Measurements from ENCODE around the gene CCDC80.
A peak's percentile ranks its signal among the peaks of the same experiment; 100 is the strongest.
"Not testable (repeated sequence)": the region's sequence is repeated elsewhere in the genome, so short reads cannot be mapped to it uniquely, and the experiment has no call there.

Gene CCDC80

DNA sequence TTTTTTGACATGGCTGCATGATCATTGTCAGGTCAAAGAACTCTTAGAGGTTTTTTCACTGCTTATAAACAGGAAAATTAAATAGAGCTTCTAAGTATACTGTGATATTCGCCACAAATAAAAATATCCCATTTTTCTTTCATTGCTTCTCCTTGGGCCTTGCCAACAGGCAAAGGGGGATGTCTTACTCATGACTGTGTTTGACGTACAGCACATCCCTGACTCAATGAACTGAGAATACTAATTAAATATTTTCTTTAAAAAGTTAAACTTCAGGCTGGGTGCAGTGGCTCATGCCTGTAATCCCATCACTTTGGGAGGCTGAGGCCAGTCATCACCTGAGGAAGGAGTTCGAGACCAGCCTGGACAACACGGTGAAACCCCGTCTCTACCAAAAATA, 41.4 kb upstream of the CCDC80 start:
- Histone ChIP-seq H3K36me3 (ENCODE audit: control insufficient read depth in 2 of 2, insufficient read depth in 2 of 2, low read length in 2 of 2) (no peaks in the 10 kb centered on the region), H3K9me3 (ENCODE audit: control insufficient read depth in 2 of 2, low read length in 2 of 2) (no peaks in the 10 kb centered on the region), H3K9ac (ENCODE audit: low read length in 2 of 2) (no peak overlapping the region), H3K4me1 (ENCODE audit: control insufficient read depth, insufficient read depth, low read length) (no peaks in the 10 kb centered on the region), H3K27ac (ENCODE audit: low read length) (no peak overlapping the region), H3K27me3 (ENCODE audit: control insufficient read depth in 1 of 2, insufficient read depth in 2 of 2, low read length in 2 of 2) (no peaks in the 10 kb centered on the region), H3K4me3 (ENCODE audit: low read length in 2 of 2) (no peak overlapping the region)

DNA sequence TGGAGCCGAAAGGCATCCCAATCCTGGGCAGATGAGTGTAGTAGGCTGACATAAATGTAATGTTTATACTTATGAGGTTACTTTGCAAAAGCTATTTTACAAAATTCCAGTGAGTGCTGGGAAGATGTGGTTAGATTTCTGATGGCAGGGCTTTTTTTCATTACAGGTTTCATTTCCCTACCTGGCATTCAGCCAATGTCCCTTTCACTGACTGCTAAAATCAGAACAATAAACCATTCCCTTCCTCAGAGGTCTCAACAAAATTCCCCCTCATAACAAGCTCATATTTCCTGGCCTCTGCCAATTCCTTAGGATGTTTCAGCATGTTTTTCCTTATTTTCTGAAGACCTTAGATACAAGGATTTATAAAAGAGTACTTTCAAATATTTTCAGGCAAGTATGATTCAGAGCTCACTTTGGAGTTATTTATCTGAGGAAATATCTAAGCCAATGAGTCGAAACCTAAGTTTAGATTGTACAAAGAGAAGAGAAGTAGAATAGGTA, 40.9 kb upstream of the CCDC80 start:
- Histone ChIP-seq H3K9me3 (ENCODE audit: control insufficient read depth in 2 of 2, low read length in 2 of 2) (no peaks in the 10 kb centered on the region), H3K4me1 (ENCODE audit: control insufficient read depth, insufficient read depth, low read length) (peaks cover 1% of the 10 kb centered on the region), H3K27ac (ENCODE audit: low read length) (no peak overlapping the region), H3K36me3 (ENCODE audit: control insufficient read depth in 2 of 2, insufficient read depth in 2 of 2, low read length in 2 of 2) (no peaks in the 10 kb centered on the region), H3K4me3 (ENCODE audit: low read length in 2 of 2) (no peak overlapping the region), H3K27me3 (ENCODE audit: control insufficient read depth in 1 of 2, insufficient read depth in 2 of 2, low read length in 2 of 2) (no peaks in the 10 kb centered on the region), H3K9ac (ENCODE audit: low read length in 2 of 2) (no peak overlapping the region)

DNA sequence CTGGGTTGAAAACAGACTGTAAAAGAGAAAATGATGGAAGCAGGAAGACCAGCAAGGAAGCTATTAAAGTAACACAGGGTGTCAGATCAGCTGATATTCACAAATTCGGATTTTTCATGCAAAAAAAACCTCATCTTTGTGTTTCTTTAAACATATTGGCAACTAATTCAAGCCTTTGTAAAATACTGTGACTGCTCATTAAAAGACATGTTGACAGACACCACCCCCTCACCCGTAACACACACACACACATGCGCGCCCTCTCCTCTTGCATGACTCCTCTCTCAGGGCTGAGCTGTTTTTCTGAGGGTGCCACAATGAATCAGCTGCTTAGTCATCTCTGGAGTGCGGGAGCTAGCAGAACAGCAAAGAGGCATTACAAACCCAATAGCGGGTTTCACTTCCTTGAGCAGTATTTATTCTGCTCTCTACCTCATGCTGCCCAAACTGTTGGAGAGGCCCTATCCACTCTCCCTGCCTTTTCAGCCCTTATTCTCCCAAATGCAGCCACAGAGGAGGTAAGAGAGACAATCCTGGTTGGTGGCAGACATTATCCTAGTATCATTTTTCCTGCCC, 35.8 kb upstream of the CCDC80 start:
- Histone ChIP-seq H3K36me3 (ENCODE audit: control insufficient read depth in 2 of 2, insufficient read depth in 2 of 2, low read length in 2 of 2) (no peaks in the 10 kb centered on the region), H3K27me3 (ENCODE audit: control insufficient read depth in 1 of 2, insufficient read depth in 2 of 2, low read length in 2 of 2) (no peaks in the 10 kb centered on the region), H3K4me3 (ENCODE audit: low read length in 2 of 2) (no peak overlapping the region), H3K9ac (ENCODE audit: low read length in 2 of 2) (no peak overlapping the region), H3K9me3 (ENCODE audit: control insufficient read depth in 2 of 2, low read length in 2 of 2) (no peaks in the 10 kb centered on the region), H3K27ac (ENCODE audit: low read length) (peak overlapping the region; percentile 18), H3K4me1 (ENCODE audit: control insufficient read depth, insufficient read depth, low read length) (peaks cover 2% of the 10 kb centered on the region)

DNA sequence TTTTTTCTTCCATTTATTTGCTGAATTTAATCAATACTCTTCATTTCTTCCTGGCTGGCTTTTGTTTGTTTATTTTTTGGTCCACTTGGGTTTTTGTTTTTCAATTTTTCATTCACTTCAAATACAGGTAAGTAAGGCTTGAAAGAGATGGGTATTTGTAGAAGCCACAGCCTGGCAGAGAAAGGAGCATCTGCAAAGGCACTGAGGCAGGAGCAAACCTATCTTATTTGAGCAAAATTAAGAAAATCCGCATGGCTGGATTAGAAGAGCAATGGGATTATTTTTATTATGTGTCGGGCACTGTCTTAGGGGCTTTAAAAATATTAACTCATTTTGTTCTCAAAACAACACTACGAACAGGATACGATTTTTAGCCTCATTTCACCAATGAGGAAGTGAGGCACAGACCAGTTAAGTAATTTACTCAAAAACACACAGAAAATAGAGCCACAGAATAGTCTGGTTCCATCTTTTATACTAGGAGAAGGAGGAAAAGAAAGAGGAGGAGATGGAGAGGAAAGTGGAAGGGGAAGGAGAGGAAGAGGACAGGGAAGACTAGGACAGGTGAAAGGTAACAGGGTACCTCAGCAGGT, 35.1 kb upstream of the CCDC80 start:
- no peak overlapping the region for H3K4me3 ChIP-seq (ENCODE audit: low read length in 2 of 2)
- no peaks in the 10 kb centered on the region for H3K27me3 ChIP-seq (ENCODE audit: control insufficient read depth in 1 of 2, insufficient read depth in 2 of 2, low read length in 2 of 2)
- peaks cover 2% of the 10 kb centered on the region for H3K4me1 ChIP-seq (ENCODE audit: control insufficient read depth, insufficient read depth, low read length)
- H3K27ac ChIP-seq (ENCODE audit: low read length) = no peak overlapping the region
- no peaks in the 10 kb centered on the region for H3K9me3 ChIP-seq (ENCODE audit: control insufficient read depth in 2 of 2, low read length in 2 of 2)
- no peak overlapping the region for H3K9ac ChIP-seq (ENCODE audit: low read length in 2 of 2)
- H3K36me3 ChIP-seq (ENCODE audit: control insufficient read depth in 2 of 2, insufficient read depth in 2 of 2, low read length in 2 of 2) = no peaks in the 10 kb centered on the region

DNA sequence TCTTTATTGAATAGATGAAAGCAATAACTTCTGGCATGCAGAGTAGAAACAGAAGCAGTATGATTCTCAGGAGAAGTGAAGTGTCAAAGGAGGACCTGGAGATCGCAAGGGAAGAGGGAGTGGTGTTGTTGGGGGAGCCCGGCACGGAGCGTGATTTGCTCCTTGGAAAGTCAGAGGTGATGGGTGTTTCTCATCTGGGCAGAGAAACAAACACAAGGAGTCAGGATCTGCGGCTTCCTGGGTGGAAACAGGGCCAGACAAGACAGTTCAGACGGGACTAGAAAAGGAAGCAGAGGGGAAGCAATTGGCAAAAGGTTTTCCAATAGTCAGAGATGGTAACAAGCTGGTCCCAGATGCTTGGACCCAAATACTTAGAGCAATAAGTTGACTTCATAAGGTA, 34.4 kb upstream of the CCDC80 start:
- Histone ChIP-seq H3K27me3 (ENCODE audit: control insufficient read depth in 1 of 2, insufficient read depth in 2 of 2, low read length in 2 of 2) (no peaks in the 10 kb centered on the region), H3K36me3 (ENCODE audit: control insufficient read depth in 2 of 2, insufficient read depth in 2 of 2, low read length in 2 of 2) (no peaks in the 10 kb centered on the region), H3K27ac (ENCODE audit: low read length) (no peak overlapping the region), H3K9me3 (ENCODE audit: control insufficient read depth in 2 of 2, low read length in 2 of 2) (no peaks in the 10 kb centered on the region), H3K4me1 (ENCODE audit: control insufficient read depth, insufficient read depth, low read length) (peaks cover 2% of the 10 kb centered on the region), H3K4me3 (ENCODE audit: low read length in 2 of 2) (no peak overlapping the region), H3K9ac (ENCODE audit: low read length in 2 of 2) (no peak overlapping the region)

DNA sequence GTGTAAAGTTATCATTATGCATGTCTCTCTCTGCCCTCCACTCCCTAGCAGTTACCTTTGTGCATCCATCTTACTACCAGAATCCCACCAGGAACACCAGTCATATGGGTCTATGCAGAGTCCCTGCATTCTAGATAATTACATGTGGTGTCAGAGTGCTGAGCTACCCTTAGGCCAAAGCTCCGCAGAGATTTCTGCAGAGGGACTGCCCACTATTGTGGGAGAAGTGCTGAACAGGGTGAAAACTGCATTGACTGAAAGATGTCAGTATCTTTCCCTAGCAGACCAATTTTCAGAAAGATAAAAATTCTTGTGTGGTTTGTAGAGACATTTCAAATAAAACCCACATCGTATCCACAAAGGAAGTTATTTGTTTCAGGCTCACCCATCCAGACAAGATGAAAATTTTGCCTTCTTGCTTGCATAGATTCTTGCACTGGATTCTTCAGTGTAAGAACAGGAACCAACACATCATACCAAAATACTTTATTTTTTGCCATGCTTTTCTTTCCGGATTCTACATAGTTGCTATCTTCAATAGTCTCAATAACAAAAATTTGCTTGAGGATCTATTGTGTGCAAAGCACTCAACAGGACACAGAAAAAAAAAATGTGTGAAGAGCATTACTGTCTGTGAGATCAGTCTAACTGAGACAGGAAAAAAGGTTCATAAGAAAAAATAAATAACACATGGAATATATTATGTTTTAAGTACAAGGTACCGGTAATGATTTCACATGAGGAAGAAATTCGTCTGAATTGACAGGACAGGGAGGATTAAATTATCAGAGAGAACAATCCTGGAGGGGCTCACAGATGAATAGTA, 32.0 kb upstream of the CCDC80 start:
- H3K36me3 ChIP-seq (ENCODE audit: control insufficient read depth in 2 of 2, insufficient read depth in 2 of 2, low read length in 2 of 2) = no peaks in the 10 kb centered on the region
- H3K9me3 ChIP-seq (ENCODE audit: control insufficient read depth in 2 of 2, low read length in 2 of 2) = no peaks in the 10 kb centered on the region
- H3K9ac ChIP-seq (ENCODE audit: low read length in 2 of 2) = no peak overlapping the region
- H3K27me3 ChIP-seq (ENCODE audit: control insufficient read depth in 1 of 2, insufficient read depth in 2 of 2, low read length in 2 of 2) = no peaks in the 10 kb centered on the region
- H3K27ac ChIP-seq (ENCODE audit: low read length) = no peak overlapping the region
- H3K4me1 ChIP-seq (ENCODE audit: control insufficient read depth, insufficient read depth, low read length) = peaks cover 2% of the 10 kb centered on the region
- H3K4me3 ChIP-seq (ENCODE audit: low read length in 2 of 2) = no peak overlapping the region

DNA sequence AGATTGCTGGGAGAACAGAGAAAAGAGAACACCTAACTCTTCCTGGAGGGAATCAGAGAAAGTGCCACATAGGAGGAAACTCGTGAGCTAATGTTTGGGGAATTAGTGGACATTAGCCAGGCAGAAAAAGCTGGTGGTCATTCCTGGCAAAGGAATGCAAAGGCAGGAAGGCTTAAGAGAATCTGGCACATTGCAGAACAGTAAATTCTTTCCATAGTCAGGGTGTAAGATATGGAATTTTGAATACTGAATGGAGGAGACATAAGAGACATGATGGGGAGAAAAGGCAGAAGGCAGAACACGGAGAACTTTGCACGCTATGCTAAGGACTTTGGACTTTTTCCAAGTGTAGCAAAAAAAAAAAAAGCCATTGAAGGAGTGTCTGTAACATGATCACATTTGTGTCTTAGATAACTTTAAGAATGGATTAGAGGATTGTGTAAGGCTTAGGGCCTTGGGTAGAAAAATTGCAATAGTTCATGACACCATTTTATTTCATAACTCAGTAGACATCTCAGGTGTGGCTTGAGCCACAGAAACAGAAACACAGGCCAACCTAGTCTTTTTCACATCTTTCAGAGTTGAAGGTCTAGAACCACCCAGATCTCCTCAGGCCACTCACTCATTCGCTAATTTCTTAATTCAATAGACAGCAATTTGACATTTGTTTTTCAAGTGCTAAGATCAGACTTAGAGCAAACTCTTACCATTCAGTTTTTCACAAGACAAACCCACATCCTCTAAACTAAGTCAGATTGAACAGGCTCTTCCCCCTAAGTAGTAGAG, 31.2 kb upstream of the CCDC80 start:
- Histone ChIP-seq H3K9me3 (ENCODE audit: control insufficient read depth in 2 of 2, low read length in 2 of 2) (no peaks in the 10 kb centered on the region), H3K4me1 (ENCODE audit: control insufficient read depth, insufficient read depth, low read length) (peaks cover 2% of the 10 kb centered on the region), H3K36me3 (ENCODE audit: control insufficient read depth in 2 of 2, insufficient read depth in 2 of 2, low read length in 2 of 2) (no peaks in the 10 kb centered on the region), H3K27me3 (ENCODE audit: control insufficient read depth in 1 of 2, insufficient read depth in 2 of 2, low read length in 2 of 2) (no peaks in the 10 kb centered on the region), H3K4me3 (ENCODE audit: low read length in 2 of 2) (no peak overlapping the region), H3K27ac (ENCODE audit: low read length) (no peak overlapping the region), H3K9ac (ENCODE audit: low read length in 2 of 2) (no peak overlapping the region)

DNA sequence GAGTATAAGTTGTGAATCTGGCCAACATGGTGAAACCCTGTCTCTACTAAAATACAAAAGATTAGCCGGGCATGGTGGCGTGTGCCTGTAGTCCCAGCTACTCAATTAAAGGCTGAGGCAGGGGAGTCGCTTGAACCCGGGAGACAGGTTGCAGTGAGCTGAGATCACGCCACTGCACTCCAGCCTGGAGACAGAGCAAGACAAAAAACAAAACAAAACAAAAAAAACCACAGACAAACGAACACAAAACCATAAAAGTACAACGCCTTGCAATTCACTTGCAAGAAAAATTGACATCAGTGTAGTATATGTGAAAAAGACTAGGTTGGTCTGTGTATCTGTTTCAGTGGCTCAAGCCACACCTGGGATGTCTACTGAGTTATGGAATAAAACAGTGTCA, 29.9 kb upstream of the CCDC80 start:
- no peaks in the 10 kb centered on the region for H3K27me3 ChIP-seq (ENCODE audit: control insufficient read depth in 1 of 2, insufficient read depth in 2 of 2, low read length in 2 of 2)
- no peak overlapping the region for H3K4me3 ChIP-seq (ENCODE audit: low read length in 2 of 2)
- no peaks in the 10 kb centered on the region for H3K36me3 ChIP-seq (ENCODE audit: control insufficient read depth in 2 of 2, insufficient read depth in 2 of 2, low read length in 2 of 2)
- H3K9me3 ChIP-seq (ENCODE audit: control insufficient read depth in 2 of 2, low read length in 2 of 2) = no peaks in the 10 kb centered on the region
- no peaks in the 10 kb centered on the region for H3K4me1 ChIP-seq (ENCODE audit: control insufficient read depth, insufficient read depth, low read length)
- H3K27ac ChIP-seq (ENCODE audit: low read length) = no peak overlapping the region
- H3K9ac ChIP-seq (ENCODE audit: low read length in 2 of 2) = no peak overlapping the region

DNA sequence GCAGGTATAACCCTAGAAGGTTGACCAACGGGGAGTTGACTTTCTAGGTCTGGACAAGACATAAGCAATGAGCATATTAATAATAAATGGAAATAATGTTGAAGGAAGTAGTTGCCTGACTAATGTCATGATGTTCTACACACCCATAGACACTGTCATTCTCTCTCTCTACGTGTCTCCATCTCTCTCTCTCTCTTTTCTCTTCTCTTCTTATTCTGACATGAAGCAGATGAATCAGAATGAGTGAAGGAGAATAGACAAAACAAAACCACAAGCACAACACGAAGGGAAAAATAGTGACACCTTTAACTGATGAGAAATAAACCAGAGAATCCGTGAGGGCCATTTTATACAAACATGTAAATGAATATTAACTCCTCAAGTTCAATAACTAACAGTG, 26.7 kb upstream of the CCDC80 start:
- no peaks in the 10 kb centered on the region for H3K4me1 ChIP-seq (ENCODE audit: control insufficient read depth, insufficient read depth, low read length)
- H3K27ac ChIP-seq (ENCODE audit: low read length) = no peak overlapping the region
- no peak overlapping the region for H3K4me3 ChIP-seq (ENCODE audit: low read length in 2 of 2)
- no peaks in the 10 kb centered on the region for H3K36me3 ChIP-seq (ENCODE audit: control insufficient read depth in 2 of 2, insufficient read depth in 2 of 2, low read length in 2 of 2)
- no peaks in the 10 kb centered on the region for H3K27me3 ChIP-seq (ENCODE audit: control insufficient read depth in 1 of 2, insufficient read depth in 2 of 2, low read length in 2 of 2)
- H3K9ac ChIP-seq (ENCODE audit: low read length in 2 of 2) = no peak overlapping the region
- no peaks in the 10 kb centered on the region for H3K9me3 ChIP-seq (ENCODE audit: control insufficient read depth in 2 of 2, low read length in 2 of 2)

DNA sequence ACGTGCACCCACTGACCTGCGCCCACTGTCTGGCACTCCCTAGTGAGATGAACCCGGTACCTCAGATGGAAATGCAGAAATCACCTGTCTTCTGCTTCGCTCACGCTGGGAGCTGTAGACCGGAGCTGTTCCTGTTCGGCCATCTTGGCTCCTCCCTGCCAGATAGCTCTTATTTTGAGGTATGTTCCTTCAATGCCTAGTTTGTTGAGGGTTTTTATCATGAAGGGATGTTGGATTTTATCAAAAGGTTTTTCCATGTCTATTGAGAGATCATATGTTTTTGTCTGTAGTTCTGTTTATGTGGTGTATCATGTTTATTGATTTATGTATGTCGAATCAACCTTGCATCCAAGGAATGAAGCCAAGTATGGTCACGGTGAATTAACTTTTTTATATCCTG, 24.1 kb upstream of the CCDC80 start:
- H3K36me3 ChIP-seq (ENCODE audit: control insufficient read depth in 2 of 2, insufficient read depth in 2 of 2, low read length in 2 of 2); H3K27ac ChIP-seq (ENCODE audit: low read length); H3K27me3 ChIP-seq (ENCODE audit: control insufficient read depth in 1 of 2, insufficient read depth in 2 of 2, low read length in 2 of 2); H3K9me3 ChIP-seq (ENCODE audit: control insufficient read depth in 2 of 2, low read length in 2 of 2); H3K9ac ChIP-seq (ENCODE audit: low read length in 2 of 2); H3K4me3 ChIP-seq (ENCODE audit: low read length in 2 of 2); H3K4me1 ChIP-seq (ENCODE audit: control insufficient read depth, insufficient read depth, low read length): not testable (repeated sequence)
